IMR-90 (cell line): Measurements from ENCODE around the gene RAI1. TPM values are rescaled to one million over a fixed set of nuclear protein-coding genes. Genes with fewer than 3 reads are reported as not detected.

Experiments
- ATAC-seq: fragments of 200-7000 bp; cut with Tn5 transposase; 2 replicates; pipeline ENCODE4 v1.9.1; 2020; ENCODE audit warnings: low read depth, mild to moderate bottlenecking, moderate library complexity
- BruUV-seq: library from RNA; stranded (reverse); fragments of 400-500 nt; replicated peaks from 2 replicates; lab custom pipeline; 2021; lab: Mats Ljungman, UMichigan
- CTCF ChIA-PET: fragments of 300-600 bp; formaldehyde crosslinking; extraction: SDS; loops from one replicate; lab custom pipeline; 2021; ENCODE audit warnings: antibody characterized with exemption; lab: Yijun Ruan, JAX
- POLR2A ChIA-PET: fragments of 300-600 bp; sonication (Branson Sonifier 250); formaldehyde crosslinking; loops from one replicate; lab custom pipeline; 2022; ENCODE audit warnings: antibody characterized with exemption; ENCODE audit not compliant: unreplicated experiment; lab: Charles Lee
- DNase-seq: peaks from one replicate; pipeline ENCODE4 v3.0.0; 2013
- H2AFZ ChIP-seq: replicated peaks from 2 replicates; pipeline ENCODE3; 2013; ENCODE audit warnings: low read length, mild to moderate bottlenecking; ENCODE audit not compliant: poor library complexity
- H2AK5ac ChIP-seq: 2 replicates; pipeline ENCODE4 v1.6.1; 2013; ENCODE audit warnings: low read depth, low read length, inconsistent platforms
- H2AK9ac ChIP-seq: replicated peaks from 2 replicates; pipeline ENCODE3; 2013; ENCODE audit warnings: mild to moderate bottlenecking, low read depth, low read length, moderate library complexity; ENCODE audit not compliant: poor library complexity
- H2BK120ac ChIP-seq: 2 replicates; pipeline ENCODE4 v1.6.1; 2013; ENCODE audit warnings: low read depth, low read length, inconsistent platforms
- H2BK15ac ChIP-seq: 3 replicates; pipeline ENCODE4 v1.6.1; 2013; ENCODE audit warnings: low read depth, low read length, inconsistent platforms
- H2BK20ac ChIP-seq: 2 replicates; pipeline ENCODE4 v1.6.1; 2013; ENCODE audit warnings: low read depth, mild to moderate bottlenecking, inconsistent platforms, low read length, moderate library complexity
- H2BK5ac ChIP-seq: 2 replicates; pipeline ENCODE4 v1.6.1; 2013; ENCODE audit warnings: mild to moderate bottlenecking, low read depth, low read length, inconsistent platforms; ENCODE audit not compliant: poor library complexity, severe bottlenecking
- H3K14ac ChIP-seq: replicated peaks from 2 replicates; pipeline ENCODE4 v1.6.1; 2013; ENCODE audit warnings: low read depth, low read length, inconsistent platforms
- H3K18ac ChIP-seq: 2 replicates; pipeline ENCODE4 v1.6.1; 2013; ENCODE audit warnings: low read depth, low read length, control low read depth
- H3K23ac ChIP-seq: 2 replicates; pipeline ENCODE4 v1.6.1; 2013; ENCODE audit warnings: low read depth, low read length, inconsistent platforms
- H3K27ac ChIP-seq: 2 replicates; pipeline ENCODE4 v1.5.1; 2013; ENCODE audit warnings: mild to moderate bottlenecking, control low read depth, low read length; ENCODE audit not compliant: insufficient read depth
- H3K27me3 ChIP-seq: 2 replicates; pipeline ENCODE4 v1.6.1; 2013; ENCODE audit warnings: low read length; ENCODE audit not compliant: control insufficient read depth, insufficient read depth
- H3K36me3 ChIP-seq: 2 replicates; pipeline ENCODE4 v1.6.1; 2013; ENCODE audit warnings: low read length, mixed read lengths; ENCODE audit not compliant: control insufficient read depth, insufficient read depth
- H3K4ac ChIP-seq: 2 replicates; pipeline ENCODE4 v1.6.1; 2013; ENCODE audit warnings: low read depth, low read length, inconsistent platforms
- H3K4me1 ChIP-seq: 2 replicates; pipeline ENCODE4 v1.6.1; 2013; ENCODE audit warnings: low read length, mixed read lengths; ENCODE audit not compliant: control insufficient read depth, insufficient read depth
- H3K4me2 ChIP-seq: 2 replicates; pipeline ENCODE4 v1.6.1; 2013; ENCODE audit warnings: low read depth, mild to moderate bottlenecking, control low read depth, low read length, moderate library complexity
- H3K4me3 ChIP-seq: 2 replicates; pipeline ENCODE4 v1.5.1; 2013; ENCODE audit warnings: low read depth, mild to moderate bottlenecking, control low read depth, low read length, moderate library complexity; ENCODE audit not compliant: insufficient read depth
- H3K56ac ChIP-seq: 2 replicates; pipeline ENCODE4 v1.6.1; 2013; ENCODE audit warnings: low read length, inconsistent platforms; ENCODE audit not compliant: insufficient read depth; ENCODE audit errors: extremely low read depth
- H3K79me1 ChIP-seq, 2 experiments: 2 replicates each; pipeline ENCODE4 v1.6.1; 2013; ENCODE audit warnings: low read length in 2 of 2, inconsistent platforms in 1 of 2, low read depth in 1 of 2
- H3K9ac ChIP-seq: 2 replicates; pipeline ENCODE4 v1.6.1; 2013; ENCODE audit warnings: low read depth, low read length, control low read depth
- H3K9me1 ChIP-seq: 2 replicates; pipeline ENCODE4 v1.6.1; 2013; ENCODE audit warnings: low read length, inconsistent platforms; ENCODE audit not compliant: insufficient read depth
- H3K9me3 ChIP-seq: 2 replicates; pipeline ENCODE4 v1.6.1; 2013; ENCODE audit warnings: low read length; ENCODE audit not compliant: control insufficient read depth, insufficient read depth
- H4K20me1 ChIP-seq: 2 replicates; pipeline ENCODE4 v1.6.1; 2013; ENCODE audit warnings: low read length, inconsistent platforms; ENCODE audit not compliant: insufficient read depth
- H4K5ac ChIP-seq: 2 replicates; pipeline ENCODE4 v1.6.1; 2013; ENCODE audit warnings: mild to moderate bottlenecking, low read depth, low read length, control low read depth
- H4K8ac ChIP-seq, 2 experiments: 2 replicates each; pipeline ENCODE4 v1.6.1; 2013; ENCODE audit warnings: low read depth in 2 of 2, low read length in 2 of 2, control low read depth in 1 of 2, inconsistent platforms in 1 of 2
- H4K91ac ChIP-seq: 2 replicates; pipeline ENCODE4 v1.6.1; 2013; ENCODE audit warnings: low read depth, low read length, inconsistent platforms; ENCODE audit not compliant: insufficient read depth
- BHLHE40 ChIP-seq: fragments of 150-350 bp; IDR thresholded peaks from 2 replicates; pipeline ENCODE4 v1.6.1; 2016; ENCODE audit warnings: mild to moderate bottlenecking, low read depth, low read length
- CHD1 ChIP-seq: IDR thresholded peaks from 2 replicates; pipeline ENCODE4 v1.6.1; 2012; ENCODE audit warnings: low read depth, low read length, improper control_type of control experiment
- FOS ChIP-seq: fragments of 150-350 bp; IDR thresholded peaks from 2 replicates; pipeline ENCODE4 v1.6.1; 2016; ENCODE audit warnings: low read depth, low read length
- MAFK ChIP-seq: IDR thresholded peaks from 2 replicates; pipeline ENCODE4 v1.6.1; 2012; ENCODE audit warnings: low read depth, low read length, improper control_type of control experiment
- MAZ ChIP-seq: IDR thresholded peaks from 2 replicates; pipeline ENCODE4 v1.6.1; 2012; ENCODE audit warnings: low read depth, mild to moderate bottlenecking, low read length, improper control_type of control experiment, moderate library complexity, borderline replicate concordance
- RCOR1 ChIP-seq: IDR thresholded peaks from 2 replicates; pipeline ENCODE4 v1.6.1; 2012; ENCODE audit warnings: mild to moderate bottlenecking, low read length, improper control_type of control experiment; ENCODE audit not compliant: insufficient replicate concordance
- RFX5 ChIP-seq: IDR thresholded peaks from 2 replicates; pipeline ENCODE4 v1.8.0; 2012; ENCODE audit warnings: low read depth, mild to moderate bottlenecking, low read length, moderate library complexity
- WGBS, 2 experiments: methylation state at CpG; one replicate each; pipeline versions ENCODE4 v1.1.5 to v1.1.7; 2013; ENCODE audit warnings: missing lambda C conversion rate in 2 of 2; ENCODE audit not compliant: insufficient read length in 1 of 2; ENCODE audit errors: extremely low coverage in 2 of 2; 5-methylcytosine and 5-hydroxymethylcytosine counted together
- dilution Hi-C: fragments of 300-500 bp; cut with HindIII; formaldehyde crosslinking; loops from one replicate; pipeline ENCODE4 v1.14.3; 2018; ENCODE audit warnings: low sequenced_read_pairs; ENCODE audit not compliant: unreplicated experiment
- in situ Hi-C: fragments of 300-500 bp; cut with MboI; formaldehyde crosslinking; loops from 3 replicates; pipeline ENCODE4 v1.14.3; 2019; ENCODE audit warnings: low sequenced_read_pairs, inconsistent platforms, mixed read lengths
- intact Hi-C: fragments of 100-400 bp; cut with micrococcal nuclease; formaldehyde crosslinking; loops from 2 replicates; pipeline ENCODE4 v1.10.0; 2022
- polyA plus RNA-seq, 3 experiments: library from polyadenylated mRNA; depleted of rRNA; stranded (reverse); fragments of >200 nt; gene quantifications; 2 replicates each; pipeline ENCODE4 v1.2.3, GENCODE V29; 2012; ENCODE audit warnings: low replicate concordance in 1 of 3
- total RNA-seq: library from RNA; depleted of rRNA; stranded (reverse); fragments of >200 nt; gene quantifications from 2 replicates; pipeline ENCODE4 v1.2.3, GENCODE V29; 2012
- TF ChIP-seq, protein P1 (sequence below): fragments of 150-350 bp; IDR thresholded peaks from 2 replicates; pipeline ENCODE4 v1.6.1; 2017; ENCODE audit warnings: mild to moderate bottlenecking, antibody characterized with exemption, low read length, low read depth
- TF ChIP-seq, protein P2 (sequence below): conservative IDR thresholded peaks from 2 replicates; pipeline ENCODE4 v1.5.1; 2012; ENCODE audit warnings: mild to moderate bottlenecking, low read depth, low read length, improper control_type of control experiment

RAI1 gene
- total and polyA plus RNA-seq, 2 of the 4 experiments (the other 2 are of a cell fraction) = 1.8 to 10.5 TPM

DNA sequence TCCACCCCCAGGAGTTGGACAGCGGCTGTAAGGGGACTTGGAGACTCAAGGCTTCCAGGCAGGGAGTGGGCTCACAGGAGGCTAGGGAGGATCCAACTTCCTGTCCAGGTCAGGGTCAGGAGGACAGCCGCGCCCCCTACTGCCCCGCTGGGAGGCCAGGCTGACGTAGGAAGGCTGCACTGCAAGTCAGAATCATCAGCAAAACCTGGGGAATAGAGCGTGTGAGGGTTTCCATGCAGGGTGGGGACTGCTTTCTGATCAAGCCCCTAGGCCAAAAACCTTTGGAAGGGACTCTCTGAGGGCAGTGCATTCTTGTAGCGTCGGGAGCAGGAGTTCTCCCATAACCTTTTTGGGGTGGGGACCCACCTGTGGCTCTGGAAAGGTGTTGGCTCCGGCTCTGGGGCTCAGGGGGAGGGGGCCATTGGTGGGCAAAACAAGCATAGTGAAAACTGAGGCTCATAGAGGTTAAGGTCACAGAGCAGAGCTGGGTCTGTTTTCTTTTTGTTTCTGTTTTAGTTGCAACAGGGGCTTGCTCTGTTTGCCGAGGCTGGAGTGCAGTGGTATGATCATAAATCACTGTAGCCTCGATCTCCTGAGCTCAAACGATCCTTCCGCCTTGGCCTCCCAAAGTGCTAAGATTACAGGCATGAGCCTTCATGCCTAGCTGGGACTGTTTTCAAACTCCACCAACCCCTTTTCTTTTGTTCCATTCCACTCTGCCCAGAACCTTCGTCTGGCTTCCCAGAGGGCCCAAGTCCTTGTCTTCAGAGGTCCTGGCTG, 22.1 kb downstream of the RAI1 start:
- Histone ChIP-seq H2AK5ac (peak overlapping the region; percentile 28; the same call in 1 of the 2 replicates), H3K56ac (no peak overlapping the region), H3K4me3 (no peak overlapping the region), H2BK20ac (no peak overlapping the region), H3K4me1 (peaks cover 70% of the 10 kb centered on the region), H4K8ac (peak overlapping the region in 1 of 2 experiments; percentile 21; a peak in 1 of 4 replicates), H3K27ac (no peak overlapping the region), H3K36me3 (peaks cover 2% of the 10 kb centered on the region; the same call in 1 of the 2 replicates), H2AK9ac (no peak overlapping the region), H4K91ac (no peak overlapping the region), H3K9me3 (no peaks in the 10 kb centered on the region), H2BK5ac (no peak overlapping the region), H3K4me2 (no peak overlapping the region), H3K79me1 (peaks cover 48 to 95% of the 10 kb centered on the region in 2 experiments), H3K4ac (no peak overlapping the region), H2BK120ac (no peak overlapping the region), H3K14ac (0 out of 2 replicates have a peak overlapping the region, but pooled peaks have one; percentile 3), H3K9ac (no peak overlapping the region), H3K18ac (no peak overlapping the region), H4K20me1 (peaks cover 97% of the 10 kb centered on the region), H3K27me3 (no peaks in the 10 kb centered on the region), H2AFZ (no peak overlapping the region), H3K9me1 (peaks cover 72% of the 10 kb centered on the region), H4K5ac (no peak overlapping the region; the same call in 1 of the 2 replicates), H3K23ac (peak overlapping the region; percentile 31; the same call in 1 of the 2 replicates), H2BK15ac (no peak overlapping the region)
- dilution Hi-C loops = no loop called here
- ChIA-PET POLR2A (no interaction called here), CTCF (no interaction called here)
- no TSS peak for BruUV-seq
- in situ Hi-C loops = no loop called here
- ATAC-seq = no peak
- no peak for DNase-seq
- WGBS, 2 experiments = 67% methylated on average over 8 of the region's 14 CpGs; no CpG with 5 or more reads in 1 of the 2 experiments
- intact Hi-C loops = no loop called here
- TF ChIP-seq, protein P1, sequence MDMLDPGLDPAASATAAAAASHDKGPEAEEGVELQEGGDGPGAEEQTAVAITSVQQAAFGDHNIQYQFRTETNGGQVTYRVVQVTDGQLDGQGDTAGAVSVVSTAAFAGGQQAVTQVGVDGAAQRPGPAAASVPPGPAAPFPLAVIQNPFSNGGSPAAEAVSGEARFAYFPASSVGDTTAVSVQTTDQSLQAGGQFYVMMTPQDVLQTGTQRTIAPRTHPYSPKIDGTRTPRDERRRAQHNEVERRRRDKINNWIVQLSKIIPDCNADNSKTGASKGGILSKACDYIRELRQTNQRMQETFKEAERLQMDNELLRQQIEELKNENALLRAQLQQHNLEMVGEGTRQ = no peak
- no peak for TF ChIP-seq MAFK
- TF ChIP-seq, protein P2, sequence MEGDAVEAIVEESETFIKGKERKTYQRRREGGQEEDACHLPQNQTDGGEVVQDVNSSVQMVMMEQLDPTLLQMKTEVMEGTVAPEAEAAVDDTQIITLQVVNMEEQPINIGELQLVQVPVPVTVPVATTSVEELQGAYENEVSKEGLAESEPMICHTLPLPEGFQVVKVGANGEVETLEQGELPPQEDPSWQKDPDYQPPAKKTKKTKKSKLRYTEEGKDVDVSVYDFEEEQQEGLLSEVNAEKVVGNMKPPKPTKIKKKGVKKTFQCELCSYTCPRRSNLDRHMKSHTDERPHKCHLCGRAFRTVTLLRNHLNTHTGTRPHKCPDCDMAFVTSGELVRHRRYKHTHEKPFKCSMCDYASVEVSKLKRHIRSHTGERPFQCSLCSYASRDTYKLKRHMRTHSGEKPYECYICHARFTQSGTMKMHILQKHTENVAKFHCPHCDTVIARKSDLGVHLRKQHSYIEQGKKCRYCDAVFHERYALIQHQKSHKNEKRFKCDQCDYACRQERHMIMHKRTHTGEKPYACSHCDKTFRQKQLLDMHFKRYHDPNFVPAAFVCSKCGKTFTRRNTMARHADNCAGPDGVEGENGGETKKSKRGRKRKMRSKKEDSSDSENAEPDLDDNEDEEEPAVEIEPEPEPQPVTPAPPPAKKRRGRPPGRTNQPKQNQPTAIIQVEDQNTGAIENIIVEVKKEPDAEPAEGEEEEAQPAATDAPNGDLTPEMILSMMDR = no peak
- TF ChIP-seq RCOR1 = no peak
- TF ChIP-seq BHLHE40 = no peak
- TF ChIP-seq FOS = no peak
- no peak for TF ChIP-seq CHD1
- TF ChIP-seq MAZ = no peak
- no peak for TF ChIP-seq RFX5
